ENCODE data around the gene UNC119B. TPM values are rescaled to one million over a fixed set of nuclear protein-coding genes. Genes with fewer than 3 reads are reported as not detected.

Gene UNC119B
- total RNA-seq, result 10 to 100 TPM; 19.2 to 24.0 (median 22.0) TPM

GRCh38 chr12:120710031-120710804, at the start of gene UNC119B:
TSS of gene UNC119B (plus strand) at chr12:120710458. CDS start at chr12:120710475, 17 bp downstream.
- H3K9me3 ChIP-seq, result no peaks in the 10 kb centered on the region
- H3K27ac ChIP-seq, result peak within 1 kb of the TSS; percentile 85 to 92
- TF ChIP-seq POLR2AphosphoS5 (IDR thresholded peaks at IDR 0.05) (peak; percentile 52 to 74 (median 64)), POLR2A (IDR thresholded peaks at IDR 0.05) (no peak)
- H3K27me3 ChIP-seq, result no peaks in the 10 kb centered on the region
- H3K36me3 ChIP-seq, result no peaks in the 10 kb centered on the region
- peak within 1 kb of the TSS; percentile 73 to 87 (median 83) for H3K4me3 ChIP-seq
- H3K4me1 ChIP-seq, result peaks cover 0 to 3% of the 10 kb centered on the region in 2 donors
- intact Hi-C loops (cut with DNase I; ENCODE audit: low total_unique reads), result no loop called here
- peak in 1 of 2 donors; percentile 37 for DNase-seq (ENCODE audit: low spot score in 2 of 2)

GRCh38 chr12:120661432-120661831, 48.8 kb upstream of the UNC119B start:
- Histone ChIP-seq H3K27me3 (no peaks in the 10 kb centered on the region), H3K4me3 (no peak overlapping the region), H3K9me3 (no peaks in the 10 kb centered on the region), H3K36me3 (no peaks in the 10 kb centered on the region), H3K27ac (no peak overlapping the region), H3K4me1 (no peaks in the 10 kb centered on the region)
- no peak for DNase-seq (ENCODE audit: low spot score in 2 of 2)
- intact Hi-C loops (cut with DNase I; ENCODE audit: low total_unique reads), result no loop called here
- TF ChIP-seq POLR2A (IDR thresholded peaks at IDR 0.05) (no peak), CTCF (IDR thresholded peaks at IDR 0.05) (no peak), POLR2AphosphoS5 (IDR thresholded peaks at IDR 0.05) (no peak)

GRCh38 chr12:120662879-120663278, 47.4 kb upstream of the UNC119B start:
- Histone ChIP-seq H3K9me3 (no peaks in the 10 kb centered on the region), H3K27me3 (no peaks in the 10 kb centered on the region), H3K27ac (no peak overlapping the region), H3K4me3 (no peak overlapping the region), H3K36me3 (no peaks in the 10 kb centered on the region), H3K4me1 (no peaks in the 10 kb centered on the region)
- no peak for TF ChIP-seq POLR2AphosphoS5 (IDR thresholded peaks at IDR 0.05)
- no peak for TF ChIP-seq CTCF (IDR thresholded peaks at IDR 0.05)
- TF ChIP-seq POLR2A (IDR thresholded peaks at IDR 0.05), result no peak
- no peak for DNase-seq (ENCODE audit: low spot score in 2 of 2)
- intact Hi-C loops (cut with DNase I; ENCODE audit: low total_unique reads), result no loop called here

- H3K4me3 ChIP-seq, result no peak overlapping the region
- no peaks in the 10 kb centered on the region for H3K36me3 ChIP-seq
- DNase-seq (ENCODE audit: low spot score in 2 of 2), result no peak
- TF ChIP-seq POLR2A (IDR thresholded peaks at IDR 0.05) (no peak), POLR2AphosphoS5 (IDR thresholded peaks at IDR 0.05) (no peak), CTCF (IDR thresholded peaks at IDR 0.05) (no peak)
- no peaks in the 10 kb centered on the region for H3K9me3 ChIP-seq
- intact Hi-C loops (cut with DNase I; ENCODE audit: low total_unique reads), result no loop called here
- no peaks in the 10 kb centered on the region for H3K27me3 ChIP-seq
- no peak overlapping the region for H3K27ac ChIP-seq
- no peaks in the 10 kb centered on the region for H3K4me1 ChIP-seq
These were observed 46.5 kb upstream of the UNC119B start for GRCh38 chr12:120663741-120664140.

GRCh38 chr12:120666571-120667390, 43.5 kb upstream of the UNC119B start:
- no peaks in the 10 kb centered on the region for H3K27me3 ChIP-seq
- intact Hi-C loops (cut with DNase I; ENCODE audit: low total_unique reads), result no loop called here
- no peak for DNase-seq (ENCODE audit: low spot score in 2 of 2)
- H3K9me3 ChIP-seq, result no peaks in the 10 kb centered on the region
- no peak overlapping the region for H3K4me3 ChIP-seq
- H3K27ac ChIP-seq, result no peak overlapping the region
- no peaks in the 10 kb centered on the region for H3K36me3 ChIP-seq
- no peak for TF ChIP-seq CTCF (IDR thresholded peaks at IDR 0.05)
- no peak for TF ChIP-seq POLR2A (IDR thresholded peaks at IDR 0.05)
- TF ChIP-seq POLR2AphosphoS5 (IDR thresholded peaks at IDR 0.05), result no peak
- H3K4me1 ChIP-seq, result no peaks in the 10 kb centered on the region
